Activated T-helper 2 cell treated with anti-CD3 and anti-CD28 coated beads, Interferon-gamma antibody, Interleukin-2, Interleukin-4, amounts not matched to agents 10 μg/mL and 5 μg/mL and 100 μg/mL, durations not matched to agents 14 hours and 24 hours and 36 hours (primary cell): ENCODE results near the gene EVL. TPM values are rescaled to one million over a fixed set of nuclear protein-coding genes. Genes with fewer than 3 reads are reported as not detected.

Experiments
- DNase-seq: peaks from one replicate; pipeline ENCODE4 v3.0.0; 2021; ENCODE audit warnings: low spot score
- H3K27ac Mint-ChIP-seq: one replicate; pipeline ENCODE4 v1.8.0; 2021; ENCODE audit warnings: mixed read lengths
- H3K27me3 Mint-ChIP-seq: one replicate; pipeline ENCODE4 v1.8.0; 2021; ENCODE audit warnings: low read depth, mixed read lengths
- H3K36me3 Mint-ChIP-seq: one replicate; pipeline ENCODE4 v1.8.0; 2021; ENCODE audit warnings: low read depth, mixed read lengths
- H3K4me1 Mint-ChIP-seq: one replicate; pipeline ENCODE4 v1.8.0; 2021; ENCODE audit warnings: low read depth, mixed read lengths
- H3K4me3 Mint-ChIP-seq: one replicate; pipeline ENCODE4 v1.8.0; 2021; ENCODE audit warnings: low read depth, mild to moderate bottlenecking, moderate library complexity, mixed read lengths
- H3K9me3 Mint-ChIP-seq: one replicate; pipeline ENCODE4 v1.8.0; 2021; ENCODE audit warnings: mixed read lengths
- intact Hi-C: fragments of 100-400 bp; cut with micrococcal nuclease; formaldehyde crosslinking; loops from one replicate; pipeline ENCODE4 v1.15.1; 2023
- total RNA-seq: library from RNA; stranded (reverse); gene quantifications from 2 replicates; pipeline ENCODE4 v1.2.3, GENCODE V29; 2022

The EVL gene
- total RNA-seq, 1 donor from 2014 or later: 255 TPM

DNA sequence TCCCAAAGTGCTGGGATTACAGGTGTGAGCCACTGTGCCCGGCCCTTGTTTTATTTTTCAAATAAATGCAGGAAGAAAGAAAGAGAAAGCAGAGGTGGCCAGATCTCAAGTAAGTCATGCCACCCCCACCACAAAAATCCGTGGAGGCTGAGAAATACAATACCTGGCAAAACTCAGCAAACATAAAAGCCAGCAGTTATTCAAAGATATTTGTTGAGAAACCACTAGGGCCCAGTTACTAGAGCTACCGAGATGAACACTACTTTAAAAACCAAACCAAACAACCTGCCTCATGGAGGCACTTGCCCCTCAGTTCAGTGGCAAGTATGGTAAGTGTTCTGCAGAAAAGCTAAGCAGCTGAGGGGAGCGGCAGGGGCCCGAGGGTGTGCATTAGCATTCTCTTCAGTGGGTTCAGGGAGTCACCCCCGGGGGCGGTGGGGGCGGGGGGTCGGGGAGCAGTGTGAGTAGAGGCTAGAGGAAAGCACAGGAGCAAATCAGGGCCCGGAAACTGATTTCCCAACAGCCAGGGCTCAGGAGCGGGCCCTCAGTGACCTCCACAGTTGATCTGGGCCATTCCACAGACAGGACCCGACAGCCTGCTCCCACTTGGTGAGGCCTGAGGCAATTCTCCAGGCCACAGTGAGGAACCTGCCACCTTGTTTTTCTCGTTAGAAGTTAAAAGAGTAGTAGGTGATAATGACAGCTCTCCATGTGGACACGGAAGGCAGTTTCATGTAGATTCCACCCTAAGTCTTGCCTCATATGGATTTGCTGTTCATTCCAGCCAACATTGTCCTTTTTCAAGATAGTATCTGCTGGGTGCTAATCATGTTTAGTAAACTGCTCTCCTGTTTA is 8.6 kb downstream of the EVL start:
- Mint-ChIP-seq H3K9me3 (no peaks in the 10 kb centered on the region), H3K27ac (peak overlapping the region; percentile 95), H3K4me1 (peaks cover 87% of the 10 kb centered on the region), H3K36me3 (peaks cover 79% of the 10 kb centered on the region), H3K4me3 (peak overlapping the region; percentile 72), H3K27me3 (no peaks in the 10 kb centered on the region)
- intact Hi-C loops: loop anchor here (1.0 kb wide), 1 partner anchor 9 kb away; the partner anchor contains the start of gene EVL
- DNase-seq: no peak

DNA sequence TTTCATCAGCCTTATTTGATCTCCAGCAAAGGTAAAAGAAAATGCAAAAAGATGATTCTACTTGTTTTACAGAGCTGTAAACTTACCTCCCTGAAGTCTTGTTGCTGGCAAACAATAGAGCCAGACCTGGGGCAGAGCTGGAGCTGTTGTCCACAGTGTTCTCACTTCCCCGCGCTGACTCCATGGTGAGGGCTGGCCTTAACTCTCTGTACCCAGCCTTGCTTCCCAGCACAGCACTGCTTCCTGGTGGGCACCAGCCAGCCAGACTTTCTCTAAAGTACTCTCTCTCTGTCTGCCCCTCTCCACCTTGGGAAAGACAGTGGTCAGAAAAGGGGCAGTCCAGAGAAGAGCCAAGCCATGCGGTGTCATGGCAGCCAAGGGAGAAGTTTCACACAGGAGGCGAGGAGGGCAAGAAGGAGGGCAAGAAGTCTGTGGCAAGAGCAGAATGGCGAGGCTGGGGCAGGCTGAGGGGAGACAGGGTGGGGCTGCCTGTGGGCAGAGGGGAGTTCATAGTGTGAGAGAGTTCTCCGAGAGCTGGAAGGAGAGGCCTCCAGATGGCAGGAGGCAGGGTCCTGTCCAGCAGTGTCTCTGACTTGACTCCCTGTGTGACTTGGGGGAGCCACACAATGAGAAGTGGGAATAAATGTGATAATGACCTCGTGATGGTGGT is 9.3 kb downstream of the EVL start:
- Mint-ChIP-seq H3K4me1 (peaks cover 87% of the 10 kb centered on the region), H3K27ac (peak overlapping the region; percentile 95), H3K4me3 (peak overlapping the region; percentile 64), H3K9me3 (no peaks in the 10 kb centered on the region), H3K27me3 (no peaks in the 10 kb centered on the region), H3K36me3 (peaks cover 82% of the 10 kb centered on the region)
- intact Hi-C loops: no loop called here
- DNase-seq: no peak

DNA sequence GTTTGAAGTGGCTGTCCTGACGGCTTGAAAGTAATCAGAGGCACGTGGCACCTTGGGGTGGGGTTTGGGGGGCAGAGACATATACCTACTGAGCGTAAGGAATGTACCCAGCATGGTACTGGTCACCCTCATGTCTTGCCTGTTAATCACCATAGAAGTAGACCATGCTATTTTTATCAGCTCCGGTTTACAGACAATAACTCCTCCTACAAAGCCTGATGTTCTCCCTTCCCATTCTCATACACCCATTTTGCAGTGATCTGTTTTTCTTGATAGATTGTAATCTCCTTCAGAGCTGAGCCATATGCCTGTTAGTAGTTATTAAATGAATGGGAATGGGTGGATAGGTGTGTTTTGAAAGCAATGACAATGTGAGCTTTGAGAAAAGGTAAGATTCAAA is 10.5 kb downstream of the EVL start:
- Mint-ChIP-seq H3K27ac (peak overlapping the region; percentile 95), H3K4me1 (peaks cover 88% of the 10 kb centered on the region), H3K27me3 (no peaks in the 10 kb centered on the region), H3K36me3 (peaks cover 81% of the 10 kb centered on the region), H3K4me3 (peak overlapping the region; percentile 64), H3K9me3 (no peaks in the 10 kb centered on the region)
- intact Hi-C loops: no loop called here
- DNase-seq: no peak

DNA sequence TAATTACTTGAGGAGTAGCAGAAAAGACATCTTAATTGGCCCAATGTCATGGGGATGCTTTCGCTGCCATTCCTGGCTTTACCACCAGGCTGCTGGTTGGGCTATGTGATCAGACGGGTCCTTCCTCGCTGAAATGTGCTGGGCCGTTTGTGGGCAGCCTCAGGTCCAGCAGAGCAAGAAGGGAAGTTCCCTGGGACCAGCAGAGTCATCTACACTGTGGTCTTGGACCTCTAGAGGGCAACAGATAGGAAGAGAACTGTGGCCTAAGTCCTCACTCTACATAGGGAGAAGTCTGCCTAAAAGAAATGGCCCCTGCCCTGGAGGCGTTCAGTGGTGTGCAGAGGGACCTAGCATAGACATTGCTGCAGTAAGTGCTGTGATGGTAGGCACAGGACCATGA is 10.9 kb downstream of the EVL start:
- Mint-ChIP-seq H3K36me3 (peaks cover 77% of the 10 kb centered on the region), H3K4me1 (peaks cover 88% of the 10 kb centered on the region), H3K4me3 (peak overlapping the region; percentile 64), H3K27ac (peak overlapping the region; percentile 95), H3K27me3 (no peaks in the 10 kb centered on the region), H3K9me3 (no peaks in the 10 kb centered on the region)
- intact Hi-C loops: no loop called here
- DNase-seq: no peak

DNA sequence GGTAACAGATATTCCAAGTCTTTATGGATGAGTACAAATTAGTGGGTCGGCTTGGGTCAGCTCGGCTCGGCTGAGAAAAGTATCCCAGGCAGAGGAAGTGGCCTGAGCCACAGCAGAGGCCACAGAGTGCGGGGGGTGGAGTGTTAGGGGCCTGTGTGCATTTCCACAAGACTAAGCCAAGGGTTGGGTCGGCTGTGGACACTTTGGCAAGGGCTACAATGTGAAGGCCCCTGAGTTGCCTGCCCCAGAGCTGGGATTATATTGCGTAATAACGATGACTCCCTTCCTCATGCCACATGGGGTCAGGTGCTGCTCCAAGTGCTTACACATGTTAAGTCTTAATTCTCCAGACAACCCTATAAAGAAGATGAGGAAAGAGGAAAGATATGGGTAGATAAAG is 11.4 kb downstream of the EVL start:
- H3K4me1 Mint-ChIP-seq: peaks cover 88% of the 10 kb centered on the region
- no peaks in the 10 kb centered on the region for H3K27me3 Mint-ChIP-seq
- intact Hi-C loops: no loop called here
- H3K4me3 Mint-ChIP-seq: peak overlapping the region; percentile 64
- no peaks in the 10 kb centered on the region for H3K9me3 Mint-ChIP-seq
- H3K27ac Mint-ChIP-seq: peak overlapping the region; percentile 95
- peaks cover 76% of the 10 kb centered on the region for H3K36me3 Mint-ChIP-seq
- DNase-seq: no peak

DNA sequence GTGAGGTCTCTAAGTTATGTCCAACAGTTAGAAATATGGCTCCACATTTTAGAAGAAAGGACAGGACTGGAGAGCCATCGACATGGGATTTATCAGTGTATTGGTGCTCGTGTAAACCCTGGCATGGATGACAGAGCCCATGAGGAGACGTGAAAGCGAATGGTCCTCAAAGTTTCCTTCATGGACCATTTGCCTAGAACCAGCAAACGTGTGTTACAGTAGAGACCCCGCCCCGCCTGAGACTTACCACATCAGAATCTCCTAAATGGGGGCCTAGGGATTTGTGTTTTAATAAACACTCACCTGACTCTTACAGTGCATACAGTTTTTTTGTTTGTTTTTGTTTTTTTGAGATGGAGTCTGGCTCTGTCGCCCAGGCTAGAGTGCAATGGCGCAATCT is 12.2 kb downstream of the EVL start:
- DNase-seq: no peak
- peak overlapping the region; percentile 95 for H3K27ac Mint-ChIP-seq
- H3K4me1 Mint-ChIP-seq: peaks cover 91% of the 10 kb centered on the region
- peak overlapping the region; percentile 64 for H3K4me3 Mint-ChIP-seq
- no peaks in the 10 kb centered on the region for H3K27me3 Mint-ChIP-seq
- H3K36me3 Mint-ChIP-seq: peaks cover 77% of the 10 kb centered on the region
- intact Hi-C loops: no loop called here
- H3K9me3 Mint-ChIP-seq: no peaks in the 10 kb centered on the region

DNA sequence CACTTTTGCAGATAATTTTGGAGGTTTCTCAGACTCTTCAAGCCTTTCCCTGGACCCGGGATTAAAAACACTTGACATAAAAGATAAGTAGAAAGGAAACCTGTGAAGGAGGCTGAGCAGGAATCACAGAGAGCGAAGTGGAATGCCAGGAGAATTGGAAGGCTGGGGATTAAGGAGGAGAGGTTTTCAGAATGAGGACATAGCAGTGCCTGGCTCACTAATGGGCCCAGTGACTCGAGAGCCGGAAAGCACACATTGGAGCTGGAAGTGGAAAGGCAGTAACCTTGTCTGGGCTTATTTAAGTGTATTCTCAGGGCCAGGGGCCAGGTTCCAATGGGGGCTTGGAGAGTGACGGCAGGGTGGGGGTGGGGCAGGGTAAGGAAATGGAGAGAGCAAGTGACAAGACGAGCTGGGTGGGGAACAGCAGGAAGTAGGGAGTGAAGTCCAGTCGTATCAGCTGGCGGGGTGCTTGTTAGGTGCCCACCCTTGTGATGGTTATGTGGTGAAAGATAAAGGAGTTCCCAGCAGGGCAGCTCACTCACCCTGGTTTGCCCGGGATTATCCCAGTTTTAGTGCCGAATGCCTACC is 13.1 kb downstream of the EVL start:
- no peaks in the 10 kb centered on the region for H3K9me3 Mint-ChIP-seq
- H3K4me3 Mint-ChIP-seq: peak overlapping the region; percentile 69
- intact Hi-C loops: loop anchor here (2.0 kb wide), 1 partner anchor 14 kb away; the partner anchor contains the start of gene EVL
- H3K4me1 Mint-ChIP-seq: peaks cover 91% of the 10 kb centered on the region
- H3K27me3 Mint-ChIP-seq: no peaks in the 10 kb centered on the region
- peak overlapping the region; percentile 95 for H3K27ac Mint-ChIP-seq
- no peak for DNase-seq
- H3K36me3 Mint-ChIP-seq: peaks cover 76% of the 10 kb centered on the region

DNA sequence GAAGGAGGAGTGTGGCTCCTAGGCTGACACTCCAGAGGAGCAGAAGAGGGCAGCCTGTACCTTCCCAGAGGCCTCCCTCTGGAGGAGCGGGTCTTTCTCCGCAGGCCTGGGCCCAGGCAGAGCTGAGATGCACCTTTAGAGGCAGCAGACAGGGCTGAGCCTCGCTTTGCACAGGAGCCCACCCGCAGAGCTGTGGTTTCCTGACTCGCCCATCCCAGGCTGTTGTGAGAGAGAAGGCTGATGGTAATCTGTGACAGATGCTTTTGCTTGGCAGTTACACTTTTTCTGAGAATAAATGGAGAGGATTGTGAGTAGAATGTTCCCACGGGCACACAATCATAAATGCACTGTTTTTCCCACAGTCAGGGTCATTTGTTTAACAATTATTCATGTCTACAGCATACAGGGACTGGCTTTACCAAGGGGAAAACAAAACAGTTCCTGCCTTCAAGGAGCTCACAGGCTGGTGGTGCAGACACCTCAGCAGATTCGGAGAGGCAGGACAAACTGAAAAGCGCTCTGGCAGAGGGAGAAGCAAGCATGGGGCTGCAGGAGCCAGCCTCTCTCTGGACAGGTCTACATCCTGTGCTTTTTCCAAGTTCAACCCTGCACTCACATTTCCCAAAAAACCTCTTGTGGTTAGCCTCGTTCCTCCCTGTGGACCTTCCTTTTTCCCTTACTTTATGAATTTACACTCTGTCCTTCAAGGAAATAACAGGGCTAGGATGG is 13.9 kb downstream of the EVL start:
- peak overlapping the region; percentile 69 for H3K4me3 Mint-ChIP-seq
- peaks cover 74% of the 10 kb centered on the region for H3K36me3 Mint-ChIP-seq
- intact Hi-C loops: loop anchor here (2.0 kb wide), 1 partner anchor 14 kb away; the partner anchor contains the start of gene EVL
- no peaks in the 10 kb centered on the region for H3K27me3 Mint-ChIP-seq
- H3K27ac Mint-ChIP-seq: peak overlapping the region; percentile 95
- peak; percentile 85 for DNase-seq
- H3K9me3 Mint-ChIP-seq: no peaks in the 10 kb centered on the region
- H3K4me1 Mint-ChIP-seq: peaks cover 92% of the 10 kb centered on the region

DNA sequence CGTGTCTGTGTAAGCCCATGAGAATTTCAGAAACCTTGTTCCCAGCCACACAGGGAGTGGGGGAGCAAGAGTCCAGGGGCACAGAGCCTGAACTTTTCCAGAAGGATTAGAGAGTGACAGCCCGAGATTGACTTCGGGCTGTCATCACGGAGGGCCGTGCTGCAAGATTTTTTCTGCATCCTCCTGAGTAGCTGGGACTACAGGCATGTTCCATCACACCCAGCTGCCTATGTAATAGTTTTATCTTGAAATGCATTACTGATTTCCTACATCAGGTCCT is 14.4 kb downstream of the EVL start:
- no peak for DNase-seq
- H3K4me3 Mint-ChIP-seq: peak overlapping the region; percentile 69

DNA sequence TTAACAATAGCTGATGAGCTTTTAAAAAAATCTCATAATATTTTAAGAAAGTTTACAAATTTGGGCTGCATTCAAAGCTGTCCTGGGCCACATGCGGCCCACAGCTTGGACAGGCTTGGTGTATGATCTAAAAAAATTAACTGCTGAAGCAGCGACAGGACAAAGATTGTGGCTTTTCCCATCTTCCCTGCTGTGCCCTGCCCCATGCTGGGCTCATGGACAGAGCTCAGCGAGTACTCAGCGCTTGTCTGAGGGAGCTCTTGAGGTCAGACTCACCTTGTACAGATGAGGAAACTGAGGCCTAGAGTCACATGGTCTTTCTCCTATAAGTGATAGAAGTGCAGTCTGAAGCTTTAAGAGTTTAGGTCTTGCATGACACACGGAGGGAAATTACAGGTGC is 15.0 kb downstream of the EVL start:
- peaks cover 92% of the 10 kb centered on the region for H3K4me1 Mint-ChIP-seq

More for the DNA sequence above, 14.4 kb downstream of the EVL start:
- peak overlapping the region; percentile 95 for H3K27ac Mint-ChIP-seq
- peaks cover 74% of the 10 kb centered on the region for H3K36me3 Mint-ChIP-seq
- no peaks in the 10 kb centered on the region for H3K9me3 Mint-ChIP-seq
- H3K4me1 Mint-ChIP-seq: peaks cover 92% of the 10 kb centered on the region
- intact Hi-C loops: loop anchor here (2.0 kb wide), 1 partner anchor 15 kb away; the partner anchor contains the start of gene EVL
- H3K27me3 Mint-ChIP-seq: no peaks in the 10 kb centered on the region

DNA sequence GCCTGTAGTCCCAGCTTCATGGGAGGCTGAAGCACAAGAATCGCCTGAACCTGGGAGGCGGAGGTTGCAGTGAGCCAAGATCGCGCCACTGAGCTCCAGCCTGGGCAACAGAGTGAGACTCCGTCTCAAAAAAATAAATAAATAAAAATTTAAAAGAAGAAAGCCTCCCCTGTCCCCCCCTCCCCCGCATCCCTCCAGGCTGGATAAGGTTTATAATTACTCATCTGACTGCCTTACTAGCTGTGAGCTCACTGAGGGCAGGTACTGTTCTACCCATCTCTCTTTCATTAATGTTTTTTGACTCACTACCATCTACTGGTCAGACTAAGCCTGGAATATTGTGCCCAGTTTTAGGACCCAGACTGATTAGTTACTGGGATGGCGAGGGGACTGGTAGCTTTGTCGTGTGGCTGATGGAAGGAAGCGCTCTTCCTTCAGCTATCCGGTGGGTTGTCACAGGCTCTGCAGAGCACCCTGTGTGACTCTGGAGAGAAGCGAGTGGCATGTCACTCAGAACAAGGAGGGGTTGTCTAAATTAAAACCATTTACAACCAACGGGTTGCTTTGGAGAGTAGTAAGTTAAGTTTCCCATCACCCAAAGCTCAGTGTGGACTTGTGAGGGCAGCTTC is 16.9 kb downstream of the EVL start:
- Mint-ChIP-seq H3K4me1 (peaks cover 89% of the 10 kb centered on the region), H3K27me3 (no peaks in the 10 kb centered on the region), H3K27ac (peak overlapping the region; percentile 87), H3K36me3 (peaks cover 74% of the 10 kb centered on the region), H3K4me3 (peak overlapping the region; percentile 73), H3K9me3 (no peaks in the 10 kb centered on the region)
- DNase-seq: no peak
- intact Hi-C loops: loop anchor here (1.0 kb wide), 1 partner anchor 13 kb away; no protein-coding TSS in a partner anchor

More for the DNA sequence above, 15.0 kb downstream of the EVL start:
- H3K27me3 Mint-ChIP-seq: no peaks in the 10 kb centered on the region
- no peaks in the 10 kb centered on the region for H3K9me3 Mint-ChIP-seq
- peak overlapping the region; percentile 95 for H3K27ac Mint-ChIP-seq
- H3K36me3 Mint-ChIP-seq: peaks cover 74% of the 10 kb centered on the region
- no peak for DNase-seq
- H3K4me3 Mint-ChIP-seq: peak overlapping the region; percentile 69
- intact Hi-C loops: no loop called here

DNA sequence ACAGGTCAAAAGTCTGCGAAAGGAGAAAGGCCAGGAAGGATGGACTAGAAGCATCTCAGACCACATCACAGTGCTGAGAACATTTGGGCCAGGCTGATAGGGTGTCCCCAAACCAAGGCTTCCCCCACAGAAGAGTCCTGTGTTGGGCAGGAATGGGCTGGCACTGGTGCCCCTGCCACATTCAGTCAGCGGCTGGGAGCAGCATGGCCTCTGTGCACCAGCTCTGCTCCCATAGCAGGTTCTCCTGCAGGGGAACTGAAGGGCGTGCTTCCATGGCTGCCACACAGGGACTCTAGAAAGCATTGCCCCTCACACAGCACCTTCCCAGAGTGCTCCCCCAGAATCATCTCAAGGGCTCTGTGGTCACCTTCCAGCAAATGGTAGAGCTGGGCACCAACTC is 17.5 kb downstream of the EVL start:
- no peaks in the 10 kb centered on the region for H3K27me3 Mint-ChIP-seq
- intact Hi-C loops: no loop called here

More for the DNA sequence above, 17.5 kb downstream of the EVL start:
- no peaks in the 10 kb centered on the region for H3K9me3 Mint-ChIP-seq
- peaks cover 75% of the 10 kb centered on the region for H3K36me3 Mint-ChIP-seq
- peak overlapping the region; percentile 87 for H3K27ac Mint-ChIP-seq
- peak overlapping the region; percentile 73 for H3K4me3 Mint-ChIP-seq
- no peak for DNase-seq
- H3K4me1 Mint-ChIP-seq: peaks cover 87% of the 10 kb centered on the region
